ENCODE results near the gene HES6. TPM values are rescaled to one million over a fixed set of nuclear protein-coding genes. Genes with fewer than 3 reads are reported as not detected.

Gene HES6
- polyA plus RNA-seq, 1 donor (not counting 4 experiments of a cell fraction or from before 2014, with no cell fraction given) = 0.80 TPM

- no peaks in the 10 kb centered on the region for H3K9me3 ChIP-seq (ENCODE audit: control insufficient read depth, low read depth, low read length)
- no peak for DNase-seq (ENCODE audit: low read depth, low spot score)
- H3K79me2 ChIP-seq (ENCODE audit: control insufficient read depth, insufficient read depth, low read length) = no peaks in the 10 kb centered on the region
- H4K20me1 ChIP-seq (ENCODE audit: control insufficient read depth, extremely low read depth, insufficient read depth, low read length) = no peaks in the 10 kb centered on the region
- TF ChIP-seq EZH2 (IDR thresholded peaks at IDR 0.05; ENCODE audit: low read length) = no peak
- peaks cover 19% of the 10 kb centered on the region for H3K4me1 ChIP-seq (ENCODE audit: control insufficient read depth, extremely low read depth, insufficient read depth, low read length)
- no peak overlapping the region for H3K4me2 ChIP-seq (ENCODE audit: control insufficient read depth, extremely low read depth, insufficient read depth, low read depth, low read length)
- H3K27me3 ChIP-seq (ENCODE audit: control insufficient read depth, extremely low read depth, insufficient read depth, low read length) = no peaks in the 10 kb centered on the region
- FAIRE-seq = no peak
- no peaks in the 10 kb centered on the region for H3K9me1 ChIP-seq (ENCODE audit: control insufficient read depth, extremely low read depth, insufficient read depth, low read length)
- no peak overlapping the region for H3K9ac ChIP-seq (ENCODE audit: control insufficient read depth, extremely low read depth, insufficient read depth, low read length)
- no peak overlapping the region for H3K4me3 ChIP-seq (ENCODE audit: control insufficient read depth in 2 of 3, extremely low read depth in 1 of 3, insufficient read depth in 2 of 3, low read depth in 1 of 3, low read length in 3 of 3)
- no peak overlapping the region for H3K27ac ChIP-seq (ENCODE audit: control insufficient read depth, insufficient read depth, low read length)
- peaks cover 0 to 3% of the 10 kb centered on the region in 2 experiments for H3K36me3 ChIP-seq (ENCODE audit: control insufficient read depth in 2 of 2, extremely low read depth in 1 of 2, insufficient read depth in 2 of 2, low read length in 2 of 2)
- dilution Hi-C loops (cut with MboI; ENCODE audit: extremely low pct_ligation_motif_present, low sequenced_read_pairs) = no loop called here
- H2AFZ ChIP-seq (ENCODE audit: control insufficient read depth, low read length) = no peak overlapping the region
Measured at GRCh38 chr2:238270606-238271005, 30.8 kb upstream of the HES6 start.

GRCh38 chr2:238269741-238270140, 29.9 kb upstream of the HES6 start:
- DNase-seq (ENCODE audit: low read depth, low spot score) (no peak), FAIRE-seq (no peak)
- Histone ChIP-seq H3K9me3 (ENCODE audit: control insufficient read depth, low read depth, low read length) (no peaks in the 10 kb centered on the region), H3K27ac (ENCODE audit: control insufficient read depth, insufficient read depth, low read length) (no peak overlapping the region), H3K9ac (ENCODE audit: control insufficient read depth, extremely low read depth, insufficient read depth, low read length) (no peak overlapping the region), H3K4me1 (ENCODE audit: control insufficient read depth, extremely low read depth, insufficient read depth, low read length) (peaks cover 19% of the 10 kb centered on the region), H3K79me2 (ENCODE audit: control insufficient read depth, insufficient read depth, low read length) (no peaks in the 10 kb centered on the region), H3K4me2 (ENCODE audit: control insufficient read depth, extremely low read depth, insufficient read depth, low read depth, low read length) (no peak overlapping the region), H3K36me3 (ENCODE audit: control insufficient read depth in 2 of 2, extremely low read depth in 1 of 2, insufficient read depth in 2 of 2, low read length in 2 of 2) (no peaks in the 10 kb centered on the region), H3K9me1 (ENCODE audit: control insufficient read depth, extremely low read depth, insufficient read depth, low read length) (no peaks in the 10 kb centered on the region), H4K20me1 (ENCODE audit: control insufficient read depth, extremely low read depth, insufficient read depth, low read length) (no peaks in the 10 kb centered on the region), H3K27me3 (ENCODE audit: control insufficient read depth, extremely low read depth, insufficient read depth, low read length) (no peaks in the 10 kb centered on the region), H3K4me3 (ENCODE audit: control insufficient read depth in 2 of 3, extremely low read depth in 1 of 3, insufficient read depth in 2 of 3, low read depth in 1 of 3, low read length in 3 of 3) (no peak overlapping the region), H2AFZ (ENCODE audit: control insufficient read depth, low read length) (no peak overlapping the region)
- dilution Hi-C loops (cut with MboI; ENCODE audit: extremely low pct_ligation_motif_present, low sequenced_read_pairs) = no loop called here
- TF ChIP-seq EZH2 (IDR thresholded peaks at IDR 0.05; ENCODE audit: low read length) (no peak), CTCF (optimal IDR thresholded peaks at IDR 0.05 in 1 of 3, IDR thresholded peaks at IDR 0.05 in 1 of 3, conservative IDR thresholded peaks at IDR 0.05 in 1 of 3; ENCODE audit: extremely low read depth in 1 of 3, insufficient read depth in 2 of 3, low read length in 3 of 3) (no peak)

All from keratinocyte (primary cell).